Subcutaneous abdominal adipose tissue (tissue), 5 donors: Measurements from ENCODE around the gene ZFYVE27.
A peak's percentile ranks its signal among the peaks of the same experiment; 100 is the strongest.
"Not testable (repeated sequence)": the region's sequence is repeated elsewhere in the genome, so short reads cannot be mapped to it uniquely, and the experiment has no call there.

ENCODE experiments used
- H3K27ac ChIP-seq: one replicate; pipeline ENCODE4 v1.7.0; 2013; ENCODE audit warnings: low read depth, mild to moderate bottlenecking, inconsistent platforms, low read length, moderate library complexity
- H3K27me3 ChIP-seq, 5 donors: one replicate each; pipeline ENCODE4 v1.7.0; 2013; ENCODE audit warnings: low read length in 5 of 5, inconsistent platforms in 1 of 5; ENCODE audit not compliant: control insufficient read depth in 5 of 5, insufficient read depth in 4 of 5
- H3K36me3 ChIP-seq, 5 donors: one replicate each; pipeline ENCODE4 v1.7.0; 2013; ENCODE audit warnings: low read length in 5 of 5; ENCODE audit not compliant: control insufficient read depth in 5 of 5, insufficient read depth in 5 of 5
- H3K4me1 ChIP-seq, 5 donors: one replicate each; pipeline ENCODE4 v1.7.0; 2013; ENCODE audit warnings: low read length in 5 of 5, mild to moderate bottlenecking in 3 of 5, moderate library complexity in 1 of 5; ENCODE audit not compliant: control insufficient read depth in 5 of 5, insufficient read depth in 5 of 5
- H3K4me3 ChIP-seq, 5 donors: one replicate each; pipeline ENCODE4 v1.7.0; 2013; ENCODE audit warnings: low read length in 5 of 5, low read depth in 1 of 5
- H3K9ac ChIP-seq, 5 donors: one replicate each; pipeline ENCODE4 v1.7.0; 2013; ENCODE audit warnings: low read length in 5 of 5, mild to moderate bottlenecking in 4 of 5, moderate library complexity in 3 of 5
- H3K9me3 ChIP-seq, 5 donors: one replicate each; pipeline ENCODE4 v1.7.0; 2013; ENCODE audit warnings: low read length in 5 of 5; ENCODE audit not compliant: control insufficient read depth in 5 of 5
- donor health status: healthy.
- donor health status: healthy.
- donor health status: healthy.
- donor health status: healthy.
- donor health status: healthy.

The ZFYVE27 gene, protein sequence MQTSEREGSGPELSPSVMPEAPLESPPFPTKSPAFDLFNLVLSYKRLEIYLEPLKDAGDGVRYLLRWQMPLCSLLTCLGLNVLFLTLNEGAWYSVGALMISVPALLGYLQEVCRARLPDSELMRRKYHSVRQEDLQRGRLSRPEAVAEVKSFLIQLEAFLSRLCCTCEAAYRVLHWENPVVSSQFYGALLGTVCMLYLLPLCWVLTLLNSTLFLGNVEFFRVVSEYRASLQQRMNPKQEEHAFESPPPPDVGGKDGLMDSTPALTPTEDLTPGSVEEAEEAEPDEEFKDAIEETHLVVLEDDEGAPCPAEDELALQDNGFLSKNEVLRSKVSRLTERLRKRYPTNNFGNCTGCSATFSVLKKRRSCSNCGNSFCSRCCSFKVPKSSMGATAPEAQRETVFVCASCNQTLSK

DNA sequence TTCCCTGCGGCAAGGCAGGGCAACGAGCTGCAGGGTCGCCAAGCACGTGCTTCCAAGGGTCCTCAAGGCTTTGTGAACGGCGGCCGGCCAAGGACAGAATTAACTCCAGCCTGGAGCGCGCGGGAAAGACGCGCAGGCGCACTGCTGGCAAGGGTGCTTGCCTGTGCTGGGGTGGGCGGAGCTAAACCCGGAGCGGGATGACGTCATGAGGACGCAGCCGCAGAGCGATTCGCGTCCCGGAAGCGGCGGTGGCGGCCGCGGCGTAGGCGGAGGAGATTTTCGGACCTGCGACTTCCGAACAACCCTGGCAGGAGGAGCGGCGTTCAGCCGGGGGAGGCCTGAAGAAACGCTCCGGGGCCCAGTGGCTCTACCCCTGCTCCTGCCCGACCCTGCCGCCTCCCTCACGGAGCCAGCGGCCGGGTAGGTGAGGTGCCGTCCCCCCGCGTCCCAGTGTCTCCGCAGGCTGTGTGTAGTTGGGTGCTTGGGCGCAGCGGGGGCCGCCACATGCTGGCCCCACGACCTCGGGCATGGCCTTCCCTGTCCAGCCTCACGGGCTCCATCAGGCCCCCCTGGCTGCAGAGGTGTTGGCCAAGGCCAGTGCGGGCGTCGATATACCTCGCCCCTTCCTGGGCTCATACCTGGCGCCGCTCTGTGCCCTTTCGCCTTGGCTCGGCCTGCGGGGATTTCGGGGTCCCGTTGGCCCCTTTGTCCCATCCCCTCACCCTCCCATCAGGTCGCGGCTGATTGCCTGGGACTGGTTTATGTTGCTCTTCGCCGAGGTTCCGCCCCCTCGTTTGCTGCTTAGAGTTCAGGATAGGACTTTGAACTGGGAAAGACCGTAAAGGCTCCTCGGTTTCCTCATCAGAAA lies at the start of gene ZFYVE27:
Gene ZFYVE27 (plus strand): TSS at position 227 of the 868 bp plus-strand sequence. CDS start 1,350 bp downstream, outside the sequence.
- Histone ChIP-seq H3K27me3 (no peaks in the 10 kb centered on the region), H3K4me1 (peaks cover 3 to 24% (median 17%) of the 10 kb centered on the region in 5 donors), H3K27ac (peak within 1 kb of the TSS; percentile 89), H3K36me3 (peaks cover 7 to 16% (median 15%) of the 10 kb centered on the region in 5 donors), H3K9me3 (no peaks in the 10 kb centered on the region), H3K4me3 (peak within 1 kb of the TSS; percentile 88 to 96 (median 91)), H3K9ac (peak within 1 kb of the TSS; percentile 84 to 99 (median 96))

DNA sequence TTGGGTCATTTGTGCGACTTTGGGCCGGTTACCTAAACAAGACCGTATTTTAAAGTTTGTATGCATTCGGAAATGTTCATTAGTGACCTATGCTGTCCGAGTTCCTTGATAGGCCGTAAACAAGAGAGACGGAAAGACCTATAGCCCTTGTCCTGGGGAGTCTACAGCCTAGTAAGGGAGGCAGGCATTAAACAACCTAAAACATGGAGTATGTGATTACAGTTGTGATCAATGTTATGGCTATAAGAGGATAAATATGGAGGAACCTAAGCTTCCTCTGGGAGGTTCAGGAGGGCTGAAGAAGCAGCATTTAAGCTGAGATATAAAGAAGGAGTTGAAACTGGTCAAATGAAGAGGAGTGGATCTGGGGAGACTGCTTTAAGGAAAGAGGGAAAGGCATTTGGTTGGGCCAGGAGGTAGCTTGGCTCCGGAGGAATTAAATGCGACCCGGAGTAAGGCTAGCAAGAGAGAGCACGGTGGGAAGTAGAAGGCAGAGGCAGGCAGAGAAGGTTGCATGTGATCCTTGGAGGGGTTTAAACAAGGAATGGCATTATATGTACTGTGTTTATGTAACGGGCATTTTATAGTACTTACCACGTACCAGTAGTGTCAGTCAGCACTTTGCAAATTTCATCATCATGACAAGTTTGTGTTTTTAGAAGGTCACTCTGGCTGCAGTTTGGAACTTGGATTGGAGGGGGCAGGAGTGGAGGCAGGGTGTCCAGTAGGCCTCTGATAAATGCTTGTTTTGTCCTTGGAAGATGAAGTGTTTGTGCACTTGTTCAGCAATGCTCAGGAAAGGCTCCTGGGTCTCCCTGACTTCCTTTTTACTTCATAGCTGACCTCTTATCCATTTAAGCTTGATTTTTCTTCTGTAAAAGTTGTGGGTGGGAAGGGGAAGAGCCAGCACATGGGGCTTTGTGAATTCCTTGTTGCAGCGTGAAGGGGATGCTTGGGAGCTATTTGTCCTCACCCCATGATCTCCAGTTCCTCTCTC lies 48.8 kb upstream of the ZFYVE27 start:
- Histone ChIP-seq H3K4me3 (peak overlapping the region; percentile 58 to 95 (median 85)), H3K27ac (peak overlapping the region; percentile 88)

DNA sequence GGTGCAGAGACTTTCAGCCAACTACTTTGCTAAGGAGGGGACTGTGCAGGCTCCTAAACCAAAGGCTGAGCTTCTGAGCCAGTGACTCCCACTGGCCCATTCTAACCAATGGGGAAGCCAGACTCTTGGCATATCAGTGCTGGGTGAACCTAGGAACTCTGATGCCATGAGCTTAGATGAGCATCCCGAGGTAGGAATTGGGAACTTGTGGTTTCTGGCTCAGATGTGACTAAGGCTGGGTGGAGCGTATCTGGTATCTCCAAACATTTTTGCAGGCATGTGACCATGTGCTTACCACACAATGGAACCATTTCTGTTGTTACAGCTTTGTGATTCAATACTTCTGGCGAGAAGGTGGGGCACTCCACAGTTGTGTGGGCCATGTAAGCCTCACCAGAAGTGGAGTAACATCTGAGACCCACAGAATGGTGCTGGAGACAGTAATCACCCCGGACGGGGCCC lies 47.3 kb upstream of the ZFYVE27 start:
- H3K27ac ChIP-seq, result no peak overlapping the region

More for the DNA sequence above, 48.8 kb upstream of the ZFYVE27 start:
- Histone ChIP-seq H3K27me3 (no peaks in the 10 kb centered on the region), H3K9me3 (no peaks in the 10 kb centered on the region), H3K36me3 (no peaks in the 10 kb centered on the region), H3K4me1 (peaks cover 17 to 57% (median 56%) of the 10 kb centered on the region in 5 donors), H3K9ac (peak overlapping the region; percentile 15 to 85 (median 58))

DNA sequence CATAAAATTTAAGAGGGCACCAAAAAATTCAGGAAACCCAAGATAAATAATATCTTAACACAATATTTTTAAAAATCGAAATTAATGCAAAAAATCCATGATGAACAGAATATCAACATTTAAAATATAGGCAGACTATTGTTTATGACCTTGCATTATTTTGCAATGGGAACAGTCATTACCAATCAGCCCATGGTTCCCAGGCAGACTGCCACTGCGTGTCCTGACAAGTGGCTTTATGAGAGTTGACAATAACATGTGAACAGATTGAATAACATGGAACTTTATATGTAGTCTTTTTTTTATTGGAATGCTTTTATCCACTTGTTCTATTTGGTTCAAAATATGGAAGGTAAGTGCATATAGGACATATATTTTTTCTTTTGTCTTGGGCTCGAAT lies 46.8 kb upstream of the ZFYVE27 start:
- Histone ChIP-seq H3K36me3 (no peaks in the 10 kb centered on the region), H3K4me3 (no peak overlapping the region), H3K9ac (no peak overlapping the region), H3K9me3 (no peaks in the 10 kb centered on the region), H3K27me3 (no peaks in the 10 kb centered on the region), H3K4me1 (peaks cover 15 to 38% (median 37%) of the 10 kb centered on the region in 5 donors), H3K27ac (no peak overlapping the region)

More for the DNA sequence above, 47.3 kb upstream of the ZFYVE27 start:
- Histone ChIP-seq H3K36me3 (no peaks in the 10 kb centered on the region), H3K9ac (no peak overlapping the region), H3K4me1 (peaks cover 16 to 43% (median 42%) of the 10 kb centered on the region in 5 donors), H3K9me3 (no peaks in the 10 kb centered on the region), H3K4me3 (no peak overlapping the region), H3K27me3 (no peaks in the 10 kb centered on the region)

DNA sequence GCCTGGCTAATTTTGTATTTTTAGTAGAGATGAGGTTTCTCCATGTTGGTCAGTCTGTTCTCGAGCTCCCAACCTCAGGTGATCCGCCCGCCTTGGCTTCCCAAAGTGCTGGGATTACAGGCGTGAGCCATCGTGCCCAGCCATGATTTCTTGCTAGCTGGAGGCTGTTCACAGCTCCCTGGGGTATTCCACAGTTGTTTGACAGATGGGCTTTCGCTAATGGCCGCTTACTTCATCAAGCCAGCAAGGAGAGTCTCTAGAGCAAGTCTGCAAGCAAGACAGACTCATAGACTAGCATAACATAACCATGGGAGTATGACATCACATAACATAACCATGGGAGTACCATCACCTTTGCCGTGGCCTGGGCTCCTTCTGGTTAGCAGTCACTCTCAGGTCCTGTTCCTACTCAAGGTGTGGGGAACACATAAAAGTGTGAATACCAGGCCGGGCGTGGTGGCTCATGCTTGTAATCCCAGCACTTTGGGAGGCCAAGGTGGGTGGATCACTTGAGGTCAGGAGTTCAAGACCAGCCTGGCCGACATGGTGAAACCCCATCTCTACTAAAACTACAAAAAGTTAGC lies 38.8 kb upstream of the ZFYVE27 start:
- not testable (repeated sequence) for H3K4me1 ChIP-seq, H3K4me3 ChIP-seq, H3K36me3 ChIP-seq, H3K9me3 ChIP-seq, H3K9ac ChIP-seq, H3K27ac ChIP-seq, H3K27me3 ChIP-seq

DNA sequence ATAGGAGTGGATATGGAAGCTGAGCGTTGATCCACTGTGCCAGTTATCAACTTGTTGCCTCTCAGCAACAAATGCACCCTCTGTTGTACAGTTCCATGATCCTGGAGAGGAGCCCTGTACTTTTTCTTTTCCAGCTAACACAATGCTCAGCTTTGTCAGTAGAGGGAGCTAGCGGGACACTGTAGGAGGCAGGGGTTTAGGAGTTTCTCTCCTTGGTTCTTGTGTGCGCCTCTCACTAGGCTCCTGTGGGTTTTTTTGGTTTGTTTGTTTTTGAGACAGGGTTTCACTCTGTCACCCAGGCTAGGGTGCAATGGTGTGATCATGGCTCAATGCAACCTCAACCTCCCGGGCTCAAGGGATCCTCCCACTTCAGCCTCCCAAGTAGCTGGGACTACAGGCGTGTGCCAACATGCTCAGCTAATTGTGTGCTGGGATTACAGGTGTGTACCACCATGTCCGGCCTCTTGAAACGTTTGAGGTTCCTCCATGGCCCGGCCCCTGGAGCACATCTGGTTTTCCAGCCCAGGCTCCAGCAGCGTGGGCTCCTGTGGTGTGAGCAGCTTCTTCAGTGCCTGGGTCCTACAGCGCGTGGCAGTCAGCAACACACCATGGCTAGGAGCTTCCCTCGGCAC lies 35.4 kb upstream of the ZFYVE27 start:
- no peaks in the 10 kb centered on the region for H3K9me3 ChIP-seq
- no peak overlapping the region for H3K9ac ChIP-seq
- H3K27me3 ChIP-seq, result peaks cover 0 to 4% (median 0%) of the 10 kb centered on the region in 5 donors
- H3K4me3 ChIP-seq, result no peak overlapping the region
- H3K27ac ChIP-seq, result no peak overlapping the region
- no peaks in the 10 kb centered on the region for H3K36me3 ChIP-seq
- H3K4me1 ChIP-seq, result peaks cover 0 to 4% (median 0%) of the 10 kb centered on the region in 5 donors

DNA sequence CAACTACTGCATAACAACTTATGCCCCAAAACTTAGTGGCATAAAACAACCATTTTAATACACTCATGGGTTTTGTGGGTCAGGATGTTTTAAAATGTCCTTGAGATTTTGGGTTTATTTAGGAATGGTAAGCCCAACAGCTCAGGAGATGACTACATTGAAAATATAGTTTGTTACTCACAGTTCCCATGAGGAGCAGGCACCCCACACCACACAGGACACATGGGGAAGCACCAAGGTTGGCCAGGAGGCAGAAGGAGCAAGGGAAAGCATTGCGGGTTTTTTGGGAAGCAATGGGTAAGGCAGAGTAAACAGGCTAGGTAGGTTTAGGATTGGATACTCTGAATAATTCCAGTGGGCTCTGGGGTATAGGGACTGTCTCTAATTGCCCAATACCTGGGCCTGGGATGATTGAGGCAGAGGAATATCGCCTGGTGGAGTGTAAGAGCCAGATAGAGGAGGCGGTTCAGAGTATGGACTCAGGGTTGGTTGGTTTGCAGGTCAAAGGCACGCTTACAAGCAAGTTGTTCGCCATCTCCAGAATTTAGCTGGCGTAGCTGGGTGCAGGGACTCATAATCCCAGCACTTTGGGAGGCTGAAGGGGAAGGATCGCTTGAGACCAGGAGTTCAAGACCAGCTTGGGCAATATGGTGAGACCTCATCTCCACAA lies 33.4 kb upstream of the ZFYVE27 start:
- H3K36me3 ChIP-seq, result no peaks in the 10 kb centered on the region
- H3K9me3 ChIP-seq, result no peaks in the 10 kb centered on the region
- H3K27me3 ChIP-seq, result peaks cover 0 to 4% (median 0%) of the 10 kb centered on the region in 5 donors
- H3K4me3 ChIP-seq, result no peak overlapping the region
- peaks cover 0 to 6% (median 0%) of the 10 kb centered on the region in 5 donors for H3K4me1 ChIP-seq
- H3K27ac ChIP-seq, result no peak overlapping the region
- H3K9ac ChIP-seq, result no peak overlapping the region

DNA sequence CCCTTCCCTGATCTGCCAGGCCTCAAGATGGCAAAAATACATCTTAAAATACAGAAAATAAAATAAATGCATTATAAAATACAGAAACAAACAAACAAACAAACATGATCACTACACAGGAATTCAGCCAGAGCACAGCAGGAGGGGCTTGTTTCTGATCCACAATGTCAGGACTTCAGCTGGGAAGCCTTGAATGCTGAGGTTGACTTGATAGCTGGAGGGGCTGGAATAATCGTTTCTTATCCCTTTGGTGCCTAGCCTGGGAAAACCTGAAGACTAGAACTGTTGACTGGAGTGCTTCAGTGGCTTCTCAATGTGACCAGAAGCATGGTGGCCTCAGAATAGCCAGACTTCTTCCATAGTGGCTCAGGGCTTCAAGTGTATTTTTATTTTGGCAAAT lies 32.6 kb upstream of the ZFYVE27 start:
- Histone ChIP-seq H3K36me3 (no peaks in the 10 kb centered on the region), H3K9ac (no peak overlapping the region), H3K9me3 (no peaks in the 10 kb centered on the region), H3K4me3 (no peak overlapping the region), H3K27ac (no peak overlapping the region), H3K27me3 (peaks cover 0 to 4% (median 0%) of the 10 kb centered on the region in 5 donors), H3K4me1 (peaks cover 0 to 12% (median 5%) of the 10 kb centered on the region in 5 donors)
